Limb (tissue), 2 donors: Measurements from ENCODE around the gene MAMDC2.
A peak's percentile ranks its signal among the peaks of the same experiment; 100 is the strongest.
"Not testable (repeated sequence)": the region's sequence is repeated elsewhere in the genome, so short reads cannot be mapped to it uniquely, and the experiment has no call there.

ENCODE experiments used
- DNase-seq, 2 donors: peaks; one replicate each; pipeline ENCODE4 v3.0.0-alpha.2; 2016; ENCODE audit errors: extremely low spot score in 2 of 2

Gene MAMDC2

GRCh38 chr9:70192707-70193106 lies 149.1 kb downstream of the MAMDC2 start:
- DNase-seq = no peak

GRCh38 chr9:70195456-70195855 lies 151.8 kb downstream of the MAMDC2 start:
- DNase-seq = no peak

GRCh38 chr9:70197216-70198044 lies 153.8 kb downstream of the MAMDC2 start:
- DNase-seq = no peak

GRCh38 chr9:70204743-70205142 lies 161.1 kb downstream of the MAMDC2 start:
- not testable (repeated sequence) for DNase-seq

- peak; percentile 25 to 32 for DNase-seq
These were observed 161.8 kb downstream of the MAMDC2 start for GRCh38 chr9:70205366-70206020.

- no peak for DNase-seq
These were observed 173.4 kb downstream of the MAMDC2 start for GRCh38 chr9:70217029-70217428.

- no peak for DNase-seq
These were observed 175.1 kb downstream of the MAMDC2 start for GRCh38 chr9:70218767-70219166.

- DNase-seq = no peak
These were observed 176.6 kb downstream of the MAMDC2 start for GRCh38 chr9:70220216-70220615.

GRCh38 chr9:70222354-70222753 lies 178.7 kb downstream of the MAMDC2 start:
- no peak for DNase-seq

GRCh38 chr9:70228118-70228517 lies 184.5 kb downstream of the MAMDC2 start:
- peak in 1 of 2 donors; percentile 12 for DNase-seq

- no peak for DNase-seq
These were observed 185.0 kb downstream of the MAMDC2 start for GRCh38 chr9:70228611-70229010.

GRCh38 chr9:70229026-70229425 lies 185.4 kb downstream of the MAMDC2 start:
- DNase-seq = no peak

- peak in 1 of 2 donors; percentile 31 for DNase-seq
These were observed 185.9 kb downstream of the MAMDC2 start for GRCh38 chr9:70229579-70229978.

- DNase-seq = no peak
These were observed 188.8 kb downstream of the MAMDC2 start for GRCh38 chr9:70232476-70232875.

- not testable (repeated sequence) for DNase-seq
These were observed 190.6 kb downstream of the MAMDC2 start for GRCh38 chr9:70234208-70234607.

- DNase-seq = not testable (repeated sequence)
These were observed 202.3 kb downstream of the MAMDC2 start for GRCh38 chr9:70245952-70246351.

- no peak for DNase-seq
These were observed 206.6 kb downstream of the MAMDC2 start for GRCh38 chr9:70250221-70250620.

- DNase-seq = peak in 1 of 2 donors; percentile 45
These were observed 211.8 kb downstream of the MAMDC2 start for GRCh38 chr9:70255486-70255885.

GRCh38 chr9:70256123-70256551 lies 212.5 kb downstream of the MAMDC2 start:
- peak in 1 of 2 donors; percentile 66 for DNase-seq

GRCh38 chr9:70257502-70257901 lies 213.9 kb downstream of the MAMDC2 start:
- DNase-seq = no peak

GRCh38 chr9:70257991-70258691 lies 214.5 kb downstream of the MAMDC2 start:
- DNase-seq = peak in 1 of 2 donors; percentile 66
